Upper lobe of left lung (tissue), 4 donors: ENCODE data around the gene CEACAM19.

Experiments
- EP300 ChIP-seq, 4 donors: sonication (generic); formaldehyde crosslinking; IDR thresholded peaks; one replicate each; pipeline ENCODE4 v1.5.1; 2017; ENCODE audit warnings: antibody characterized with exemption in 4 of 4, control low read depth in 2 of 4
- POLR2A ChIP-seq, 4 donors: fragments of 450-650 bp; IDR thresholded peaks; one replicate each; pipeline ENCODE4 v1.5.1; 2016 to 2017; ENCODE audit warnings: antibody characterized with exemption in 4 of 4, mild to moderate bottlenecking in 2 of 4
- POLR2AphosphoS5 ChIP-seq, 2 donors: sonication (generic); formaldehyde crosslinking; IDR thresholded peaks; one replicate each; pipeline ENCODE4 v1.5.1; 2017; ENCODE audit warnings: antibody characterized with exemption in 2 of 2
- TF ChIP-seq, protein P1 (sequence below), 6 experiments: fragments of 450-650 bp in 4 of 6; fragments of 200-600 bp in 2 of 6; sonication (generic) in 2 of 6; IDR thresholded peaks; one replicate each; pipeline ENCODE4 v1.5.1; 2016 to 2019; ENCODE audit warnings: antibody characterized with exemption in 6 of 6

DNA sequence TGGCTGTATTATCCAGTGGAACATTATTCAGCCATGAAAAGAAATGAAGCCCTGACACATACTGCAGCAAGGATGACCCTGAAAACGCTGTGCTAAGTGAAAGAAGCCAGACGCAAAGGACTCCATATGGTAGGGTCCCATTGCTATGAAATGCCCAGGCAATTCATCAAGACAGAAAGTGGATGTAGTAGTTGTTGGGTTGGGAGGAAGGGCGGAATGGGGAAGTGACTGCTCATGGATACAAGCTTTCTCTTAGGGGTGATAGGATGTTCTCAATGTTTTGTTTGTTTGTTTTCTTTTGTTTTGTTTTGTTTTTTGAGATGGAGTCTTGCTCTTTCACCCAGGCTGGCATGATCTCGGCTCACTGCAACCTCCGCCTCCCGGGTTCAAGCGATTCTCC, 16.6 kb downstream of the CEACAM19 start:
- TF ChIP-seq, protein P1, sequence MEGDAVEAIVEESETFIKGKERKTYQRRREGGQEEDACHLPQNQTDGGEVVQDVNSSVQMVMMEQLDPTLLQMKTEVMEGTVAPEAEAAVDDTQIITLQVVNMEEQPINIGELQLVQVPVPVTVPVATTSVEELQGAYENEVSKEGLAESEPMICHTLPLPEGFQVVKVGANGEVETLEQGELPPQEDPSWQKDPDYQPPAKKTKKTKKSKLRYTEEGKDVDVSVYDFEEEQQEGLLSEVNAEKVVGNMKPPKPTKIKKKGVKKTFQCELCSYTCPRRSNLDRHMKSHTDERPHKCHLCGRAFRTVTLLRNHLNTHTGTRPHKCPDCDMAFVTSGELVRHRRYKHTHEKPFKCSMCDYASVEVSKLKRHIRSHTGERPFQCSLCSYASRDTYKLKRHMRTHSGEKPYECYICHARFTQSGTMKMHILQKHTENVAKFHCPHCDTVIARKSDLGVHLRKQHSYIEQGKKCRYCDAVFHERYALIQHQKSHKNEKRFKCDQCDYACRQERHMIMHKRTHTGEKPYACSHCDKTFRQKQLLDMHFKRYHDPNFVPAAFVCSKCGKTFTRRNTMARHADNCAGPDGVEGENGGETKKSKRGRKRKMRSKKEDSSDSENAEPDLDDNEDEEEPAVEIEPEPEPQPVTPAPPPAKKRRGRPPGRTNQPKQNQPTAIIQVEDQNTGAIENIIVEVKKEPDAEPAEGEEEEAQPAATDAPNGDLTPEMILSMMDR (IDR thresholded peaks at IDR 0.05): no peak
- TF ChIP-seq POLR2A (IDR thresholded peaks at IDR 0.05) (no peak), POLR2AphosphoS5 (IDR thresholded peaks at IDR 0.05) (no peak), EP300 (IDR thresholded peaks at IDR 0.05) (no peak)
